ENCODE results near the gene SYNE2.
"Not testable (repeated sequence)": the region's sequence is repeated elsewhere in the genome, so short reads cannot be mapped to it uniquely, and the experiment has no call there.

The SYNE2 gene

GRCh38 chr14:63869940-63870752 lies 17.3 kb downstream of the SYNE2 start:
- not testable (repeated sequence) for DNase-seq

GRCh38 chr14:63870753-63871037 lies 17.9 kb downstream of the SYNE2 start:
- DNase-seq: not testable (repeated sequence)

- no peak for DNase-seq
Measured at GRCh38 chr14:63874223-63874622, 21.4 kb downstream of the SYNE2 start.

DNA sequence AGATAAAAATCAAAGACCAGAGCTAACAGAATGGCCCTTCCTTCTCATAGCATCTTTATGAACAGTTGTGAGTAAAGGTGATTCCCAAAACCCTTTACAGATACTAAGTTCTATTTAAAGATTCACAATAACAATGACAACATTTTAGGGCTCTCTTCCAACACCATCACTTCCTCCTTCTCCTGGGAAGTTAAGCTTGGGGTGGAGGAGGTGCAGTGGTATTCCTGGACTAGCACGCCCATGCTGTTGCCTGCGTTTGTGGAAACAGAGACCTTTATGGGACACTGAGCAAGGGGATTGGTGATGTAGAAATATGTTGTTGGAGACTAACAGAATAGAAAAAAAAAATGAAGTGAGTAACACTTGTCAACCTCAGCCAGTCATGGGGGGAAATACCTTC lies 22.5 kb downstream of the SYNE2 start:
- no peak for DNase-seq

GRCh38 chr14:63877550-63877939 lies 24.7 kb downstream of the SYNE2 start:
- no peak for DNase-seq

DNA sequence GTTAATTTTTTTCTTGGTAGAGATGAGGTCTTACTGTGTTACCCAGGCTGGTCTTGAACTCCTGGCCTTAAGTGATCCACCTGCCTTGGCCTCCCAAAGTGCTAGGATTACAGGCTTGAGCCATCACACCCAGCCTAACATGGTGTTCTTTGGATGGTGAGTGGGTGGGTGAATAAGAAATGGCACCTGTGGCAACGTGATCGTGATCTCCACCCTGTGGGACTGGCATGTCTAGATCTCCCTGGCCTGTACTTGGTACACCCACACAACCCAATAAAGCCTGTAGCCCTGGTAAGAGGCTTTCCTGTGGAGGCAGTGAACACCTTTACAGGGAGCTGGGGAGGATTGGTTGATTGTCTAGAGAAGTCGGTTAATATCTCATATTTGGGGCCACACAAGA lies 25.2 kb downstream of the SYNE2 start:
- DNase-seq: no peak

- DNase-seq: no peak
Measured at GRCh38 chr14:63878792-63879191, 26.0 kb downstream of the SYNE2 start.

DNA sequence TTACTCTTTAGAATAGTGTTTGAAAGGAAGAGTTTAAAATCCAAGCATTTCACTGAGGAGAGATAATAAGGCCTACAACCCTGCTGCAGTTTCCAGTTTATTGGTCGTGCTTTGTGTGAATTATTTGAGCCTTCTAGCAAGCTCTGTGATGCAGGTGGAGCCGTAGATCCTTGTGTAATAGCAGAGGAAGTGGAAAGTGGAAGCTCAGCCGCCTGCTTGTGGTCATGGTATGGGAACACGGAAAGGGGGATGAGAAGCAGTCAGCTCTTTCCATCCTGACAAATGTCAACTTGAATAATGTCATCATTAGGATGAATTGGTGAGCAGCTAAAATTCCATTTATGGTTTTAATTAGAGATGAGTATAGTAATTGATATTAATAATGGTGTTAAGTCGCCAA lies 29.1 kb downstream of the SYNE2 start:
- no peak for DNase-seq

GRCh38 chr14:63887899-63888298 lies 35.1 kb downstream of the SYNE2 start:
- DNase-seq: no peak

GRCh38 chr14:63890553-63890952 lies 37.7 kb downstream of the SYNE2 start:
- no peak for DNase-seq

DNA sequence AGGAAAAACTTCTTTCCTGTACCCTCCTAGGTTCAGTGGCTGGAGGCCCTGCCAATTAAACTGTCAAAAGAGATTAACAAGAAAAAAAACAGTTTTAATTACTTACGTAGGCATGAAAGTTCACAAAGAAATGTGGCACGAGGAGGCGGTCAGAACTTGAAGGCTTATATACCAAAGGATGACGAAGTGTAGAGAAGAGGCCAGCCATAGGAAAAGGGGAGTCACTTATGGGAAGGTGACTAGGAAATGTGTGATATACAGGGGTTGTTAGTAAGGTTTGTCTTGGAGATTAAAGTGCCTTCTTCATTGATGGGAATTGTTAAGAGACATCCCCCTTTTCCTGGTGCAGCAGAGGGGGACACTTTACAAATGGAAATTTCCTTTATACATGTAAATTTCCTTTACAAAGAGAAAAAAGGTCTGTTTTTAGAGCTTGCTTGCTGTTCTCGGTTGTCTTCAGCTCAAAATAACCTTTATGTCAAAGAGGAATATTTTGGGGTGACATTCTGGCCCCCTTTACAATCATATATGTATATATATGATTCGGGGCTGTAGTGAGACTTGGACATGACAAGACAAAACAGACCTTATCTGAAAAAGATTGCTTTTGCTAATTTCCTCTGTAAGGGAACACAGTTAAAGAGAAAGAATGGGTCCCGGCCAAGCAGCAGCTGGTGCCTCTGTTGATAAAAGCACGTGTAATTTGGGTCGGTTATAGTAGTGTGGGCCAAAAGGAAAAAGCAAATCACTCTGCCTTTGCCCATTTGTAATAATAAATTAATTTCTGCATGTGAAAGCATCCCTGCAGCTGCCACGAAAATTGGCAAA lies 38.6 kb downstream of the SYNE2 start:
- DNase-seq: no peak

DNA sequence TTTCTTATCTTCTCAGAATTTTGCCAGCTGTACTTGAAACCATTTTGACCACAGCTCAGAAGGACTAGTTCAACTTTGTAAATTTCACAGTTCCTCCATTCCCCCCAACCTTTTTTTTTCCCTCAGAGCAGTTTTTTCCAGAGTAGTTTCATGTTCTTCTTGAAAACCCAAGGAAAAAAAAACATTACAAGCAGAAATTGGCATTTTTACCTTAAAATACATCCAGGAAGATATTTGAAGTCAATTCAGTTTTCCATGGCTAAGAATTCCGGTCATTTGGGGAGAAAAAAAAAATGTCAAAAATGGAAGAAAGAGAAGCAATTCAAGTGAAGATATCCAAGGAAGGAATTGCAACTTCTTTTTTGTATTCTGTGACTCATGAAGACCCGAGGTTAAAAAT lies 39.5 kb downstream of the SYNE2 start:
- no peak for DNase-seq

GRCh38 chr14:63893701-63894458 lies 41.1 kb downstream of the SYNE2 start:
- no peak for DNase-seq

GRCh38 chr14:63895510-63895909 lies 42.7 kb downstream of the SYNE2 start:
- DNase-seq: no peak

- DNase-seq: no peak
Measured at GRCh38 chr14:63896278-63896720, 43.5 kb downstream of the SYNE2 start.

DNA sequence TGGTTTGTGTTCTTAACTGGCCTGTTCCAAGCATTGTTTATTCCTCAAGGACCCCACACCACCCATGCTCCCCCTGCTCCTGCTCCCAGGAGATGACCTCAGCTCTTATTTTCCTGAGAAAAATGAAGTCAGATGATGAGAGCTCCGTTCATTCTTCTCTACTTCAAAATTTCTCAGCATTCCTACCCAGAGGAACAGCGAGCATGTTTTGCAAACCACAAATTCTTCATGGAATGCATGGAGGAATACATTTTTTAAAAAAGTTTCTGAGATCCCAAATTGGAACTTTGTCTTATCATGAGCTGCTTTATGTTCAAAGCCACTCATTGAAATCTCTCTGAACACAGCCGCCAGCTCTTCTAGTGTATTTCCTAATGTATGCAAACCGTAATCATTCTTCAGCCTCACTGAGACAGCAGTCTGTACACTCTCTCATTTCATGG lies 44.9 kb downstream of the SYNE2 start:
- DNase-seq: no peak

DNA sequence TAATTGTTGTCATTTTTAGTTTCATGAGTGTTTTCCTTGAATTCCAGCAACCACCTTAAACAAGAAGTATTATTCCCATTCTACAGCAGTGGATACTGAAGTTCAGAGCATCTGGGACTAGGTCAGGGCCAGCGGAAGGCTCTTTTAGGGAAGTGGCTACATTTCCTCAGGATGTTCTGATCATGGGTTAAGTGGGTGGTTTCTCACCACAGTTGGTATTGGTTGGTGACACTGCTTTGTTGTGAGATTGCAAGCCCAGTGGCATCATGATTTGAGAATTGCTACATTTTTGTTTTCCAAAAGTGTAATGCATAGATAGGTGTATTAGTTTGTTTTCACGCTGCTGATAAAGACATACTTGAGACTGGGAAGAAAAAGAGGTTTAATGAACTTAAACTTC lies 47.1 kb downstream of the SYNE2 start:
- peak in 1 of 5 donors; percentile 20 for DNase-seq

- DNase-seq: peak in 1 of 5 donors; percentile 27
Measured at GRCh38 chr14:63901434-63902085, 48.8 kb downstream of the SYNE2 start.

DNA sequence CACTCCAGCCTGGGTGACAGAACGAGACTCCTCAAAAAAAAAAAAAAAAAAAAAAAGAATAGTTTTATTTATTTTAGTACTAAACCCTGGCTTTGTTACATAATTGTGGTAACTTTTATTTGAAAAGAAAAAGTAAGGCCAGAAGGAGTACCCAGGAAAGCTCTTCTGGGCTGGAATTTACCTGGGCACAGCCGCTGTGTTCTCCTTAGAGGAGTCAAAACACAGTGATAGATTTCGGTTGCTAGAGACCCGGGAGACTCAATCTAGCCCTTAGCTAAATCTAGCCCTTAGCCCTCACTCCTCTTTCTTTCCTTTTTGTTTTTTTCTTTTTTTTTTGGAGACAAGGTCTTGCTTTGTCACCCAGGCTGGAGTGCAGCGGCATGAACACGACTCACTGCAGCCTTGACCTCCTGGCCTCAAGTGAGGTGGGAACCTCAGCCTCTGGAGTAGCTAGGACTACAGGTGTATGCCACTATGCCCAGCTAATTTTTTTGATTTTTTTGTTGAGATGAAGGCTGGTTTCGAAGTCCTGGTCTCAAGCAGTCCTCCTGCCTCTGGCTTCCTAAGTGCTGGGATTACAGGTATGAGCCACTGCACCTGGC lies 49.7 kb downstream of the SYNE2 start:
- no peak for DNase-seq

DNA sequence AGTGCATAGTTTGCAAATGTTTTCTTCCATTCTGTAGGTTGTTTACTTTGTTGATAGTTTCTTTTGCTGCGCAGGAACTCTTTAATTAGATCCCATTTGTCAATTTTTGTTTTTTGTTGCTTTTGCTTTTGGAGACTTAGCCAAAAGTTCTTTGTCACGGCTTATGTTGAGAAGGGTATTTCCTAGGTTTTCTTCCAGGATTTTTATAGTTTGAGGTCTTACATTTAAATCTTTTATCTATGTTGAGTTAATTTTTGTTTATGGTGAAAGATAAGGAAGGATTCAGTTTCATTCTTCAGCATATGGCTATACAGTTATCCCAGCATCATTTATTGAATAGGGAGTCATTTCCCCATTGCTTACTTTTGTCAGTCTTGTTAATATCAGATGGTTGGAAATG lies 51.9 kb downstream of the SYNE2 start:
- DNase-seq: no peak

GRCh38 chr14:63905370-63905769 lies 52.6 kb downstream of the SYNE2 start:
- no peak for DNase-seq

- DNase-seq: no peak
Measured at GRCh38 chr14:63908667-63909264, 56.0 kb downstream of the SYNE2 start.

Measured in T-helper 1 cell (primary cell).